Testis (tissue), 3 donors: ENCODE data around the gene KHNYN. TPM values are rescaled to one million over a fixed set of nuclear protein-coding genes. Genes with fewer than 3 reads are reported as not detected.

Experiments
- DNase-seq: peaks from one replicate; pipeline ENCODE4 v3.0.0-alpha.2; 2019
- H3K27ac ChIP-seq, 2 donors: fragments of 200-600 bp; sonication (generic); one replicate each; pipeline ENCODE4 v1.5.1; 2019
- H3K27me3 ChIP-seq: fragments of 200-600 bp; sonication (generic); one replicate; pipeline ENCODE4 v1.5.1; 2019
- H3K36me3 ChIP-seq: fragments of 200-600 bp; sonication (generic); one replicate; pipeline ENCODE4 v1.5.1; 2017; ENCODE audit warnings: low read depth; ENCODE audit errors: missing control alignments
- H3K4me1 ChIP-seq: fragments of 200-600 bp; sonication (generic); one replicate; pipeline ENCODE4 v1.5.1; 2019
- H3K4me3 ChIP-seq, 2 donors: fragments of 200-600 bp; sonication (generic); one replicate each; pipeline ENCODE4 v1.5.1; 2017 to 2019
- H3K9me3 ChIP-seq: fragments of 200-600 bp; sonication (generic); one replicate; pipeline ENCODE4 v1.5.1; 2017
- CTCF ChIP-seq, 3 experiments: fragments of 450-650 bp in 2 of 3; fragments of 200-600 bp in 1 of 3; sonication (generic) in 1 of 3; IDR thresholded peaks; one replicate each; pipeline ENCODE4 v1.5.1; 2016 to 2019; ENCODE audit warnings: antibody characterized with exemption in 3 of 3, mild to moderate bottlenecking in 2 of 3, moderate library complexity in 1 of 3
- POLR2A ChIP-seq: fragments of 450-650 bp; IDR thresholded peaks from one replicate; pipeline ENCODE4 v1.6.1; 2017; ENCODE audit warnings: antibody characterized with exemption, mild to moderate bottlenecking, moderate library complexity
- WGBS, 2 donors: methylation state at CpG; one replicate each; pipeline ENCODE4 v1.1.5; 2018; 5-methylcytosine and 5-hydroxymethylcytosine counted together
- intact Hi-C: fragments of 100-400 bp; cut with DNase I; formaldehyde crosslinking; loops from one replicate; pipeline ENCODE4 v1.15.1; 2023; ENCODE audit warnings: low total_unique reads
- polyA plus RNA-seq: library from polyadenylated mRNA; stranded (reverse); fragments of 350-450 nt; fragmentation: Illumina TruSeq; extraction: RNeasy Lipid Tissue Mini Kit (QIAGEN cat#74804); gene quantifications from one replicate; pipeline ENCODE4 v1.2.3, GENCODE V29; 2014; ENCODE audit warnings: low read depth, low replicate concordance; ENCODE audit not compliant: insufficient read depth
- total RNA-seq, 2 donors: library from RNA; depleted of rRNA; stranded (reverse); fragments of >200 nt; gene quantifications; one replicate each; pipeline ENCODE4 v1.2.3, GENCODE V29; 2016

KHNYN gene
- total and polyA plus RNA-seq, 3 donors from 2014 or later = 27.9 to 66.0 (median 52.0) TPM

DNA sequence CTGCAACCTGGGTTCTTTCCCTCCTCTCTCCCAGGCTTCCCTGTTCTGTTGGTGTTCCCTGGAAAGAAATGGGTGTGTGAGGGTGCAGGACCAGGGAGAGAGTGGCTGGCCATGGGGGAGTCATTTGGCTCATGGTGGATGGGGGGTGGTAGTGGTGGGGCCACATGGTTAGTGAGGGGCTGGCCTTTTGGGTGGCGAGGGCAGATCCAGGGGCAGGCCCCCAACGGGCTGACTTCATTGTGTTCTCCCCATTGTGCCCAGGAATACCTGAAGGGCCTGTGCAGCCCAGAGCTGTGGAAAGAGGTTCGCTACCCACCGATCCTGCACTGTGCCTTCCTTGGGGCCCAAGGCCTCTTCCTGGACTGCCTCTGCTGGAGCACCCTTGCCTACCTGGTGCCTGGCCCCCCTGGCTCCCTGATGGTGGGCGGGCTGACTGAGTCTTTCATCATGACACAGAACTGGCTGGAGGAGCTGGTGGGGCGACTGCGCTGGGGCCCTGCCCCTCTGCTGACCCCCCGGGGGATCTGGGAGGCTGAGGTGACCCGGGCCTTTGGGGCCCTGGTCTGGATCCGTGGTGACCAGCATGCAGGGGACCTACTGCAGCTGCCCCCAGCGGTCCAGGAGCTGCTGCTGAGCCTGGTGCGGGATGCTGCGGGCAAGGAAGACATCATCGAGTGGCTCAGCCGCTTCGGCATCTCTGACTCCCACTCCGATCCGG is 22.0 kb upstream of the KHNYN start:
- H3K27me3 ChIP-seq = no peaks in the 10 kb centered on the region
- no peak overlapping the region for H3K4me3 ChIP-seq
- intact Hi-C loops = no loop called here
- H3K9me3 ChIP-seq = no peaks in the 10 kb centered on the region
- no peak for DNase-seq
- TF ChIP-seq POLR2A = no peak
- TF ChIP-seq CTCF (IDR thresholded peaks at IDR 0.05) = no peak
- H3K4me1 ChIP-seq = peaks cover 11% of the 10 kb centered on the region
- no peak overlapping the region for H3K27ac ChIP-seq
- no peaks in the 10 kb centered on the region for H3K36me3 ChIP-seq
- WGBS, 2 donors = 88 to 91% methylated on average over 4 to 18 of the region's 18 CpGs

GRCh38 chr14:24408764-24409163 is 21.0 kb upstream of the KHNYN start:
- Histone ChIP-seq H3K27ac (no peak overlapping the region), H3K27me3 (no peaks in the 10 kb centered on the region), H3K4me3 (no peak overlapping the region), H3K9me3 (no peaks in the 10 kb centered on the region), H3K36me3 (no peaks in the 10 kb centered on the region), H3K4me1 (peaks cover 7% of the 10 kb centered on the region)
- no peak for DNase-seq
- no peak for TF ChIP-seq CTCF (IDR thresholded peaks at IDR 0.05)
- TF ChIP-seq POLR2A = no peak
- WGBS, 2 donors = 63 to 64% methylated on average over 3 of the region's 3 CpGs
- intact Hi-C loops = no loop called here

GRCh38 chr14:24409192-24409591 is 20.6 kb upstream of the KHNYN start:
- intact Hi-C loops = no loop called here
- H3K4me1 ChIP-seq = peaks cover 3% of the 10 kb centered on the region
- no peak overlapping the region for H3K27ac ChIP-seq
- TF ChIP-seq CTCF (IDR thresholded peaks at IDR 0.05) (no peak), POLR2A (no peak)
- no peaks in the 10 kb centered on the region for H3K27me3 ChIP-seq
- H3K4me3 ChIP-seq = no peak overlapping the region
- no peaks in the 10 kb centered on the region for H3K9me3 ChIP-seq
- WGBS, 2 donors = 86 to 95% methylated on average over 4 to 6 of the region's 6 CpGs
- no peak for DNase-seq
- no peaks in the 10 kb centered on the region for H3K36me3 ChIP-seq

DNA sequence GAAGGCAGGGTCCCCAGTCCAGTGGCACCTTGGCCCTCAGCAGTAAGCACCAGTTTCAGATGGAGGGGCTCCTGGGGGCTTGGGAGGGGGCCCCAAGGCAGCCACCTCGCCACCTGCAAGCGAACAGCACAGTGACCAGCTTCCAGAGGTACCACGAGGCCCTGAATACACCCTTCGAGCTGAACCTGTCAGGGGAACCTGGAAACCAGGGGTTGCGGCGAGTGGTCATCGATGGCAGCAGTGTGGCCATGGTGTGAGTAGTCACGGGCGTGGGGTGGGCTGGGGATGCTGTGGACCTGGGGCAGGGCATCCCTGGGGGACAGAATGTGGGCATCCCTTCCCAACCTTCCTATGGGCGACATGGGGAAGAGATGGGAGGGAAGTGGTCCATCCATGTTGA is 19.8 kb upstream of the KHNYN start:
- no peak overlapping the region for H3K4me3 ChIP-seq
- TF ChIP-seq POLR2A (no peak), CTCF (IDR thresholded peaks at IDR 0.05) (no peak)
- H3K27me3 ChIP-seq = no peaks in the 10 kb centered on the region
- no peaks in the 10 kb centered on the region for H3K9me3 ChIP-seq
- intact Hi-C loops = no loop called here
- H3K27ac ChIP-seq = no peak overlapping the region
- no peak for DNase-seq
- WGBS, 2 donors = 92% methylated on average over 9 to 10 of the region's 10 CpGs
- H3K4me1 ChIP-seq = no peaks in the 10 kb centered on the region
- no peaks in the 10 kb centered on the region for H3K36me3 ChIP-seq
